Iris pigment epithelial cell (primary cell): Measurements from ENCODE around the gene C10orf105.

Experiments used
- DNase-seq: peaks from one replicate; pipeline ENCODE4 v3.0.0-alpha.2; 2011; ENCODE audit warnings: low read depth

The C10orf105 gene

DNA sequence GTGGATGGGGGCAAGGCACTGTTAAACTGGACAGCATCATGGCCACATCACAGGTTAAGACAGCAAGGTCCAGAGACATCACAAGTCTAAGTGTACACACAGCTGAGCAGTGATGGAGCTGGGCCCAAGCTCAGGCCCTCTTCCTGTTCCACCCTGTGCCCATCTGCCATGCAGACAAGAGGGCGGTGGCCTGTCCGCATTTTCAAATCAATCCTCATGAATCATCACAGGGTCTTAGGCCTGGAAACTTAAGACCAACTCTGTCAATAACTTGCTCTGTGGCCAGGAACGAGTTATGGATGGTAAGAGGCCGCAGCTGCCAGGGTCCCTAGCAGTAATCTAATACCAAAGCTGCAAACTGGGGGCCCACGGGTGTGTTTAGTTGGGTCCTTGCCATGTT, 3.2 kb downstream of the C10orf105 start:
- no peak for DNase-seq

DNA sequence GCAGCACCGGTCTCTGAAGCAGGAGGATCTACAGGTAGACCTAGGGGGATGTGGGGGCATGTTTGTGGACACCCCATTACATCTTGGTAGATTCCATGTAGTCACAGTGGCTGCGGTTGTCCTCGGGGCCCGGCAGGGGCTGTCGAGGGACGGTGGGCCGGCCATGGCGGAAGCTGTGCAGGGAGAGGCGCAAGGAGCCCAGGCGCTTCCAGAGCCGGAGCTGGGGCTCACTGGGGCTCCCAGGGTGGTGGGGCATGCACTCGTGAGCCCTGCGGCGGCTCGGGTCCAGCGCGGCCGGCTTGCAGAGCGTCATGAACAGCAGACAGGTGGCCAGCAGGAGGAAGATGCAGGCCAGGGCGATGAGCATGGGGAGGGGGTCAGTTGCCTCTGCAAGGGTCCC, 3.7 kb downstream of the C10orf105 start:
- no peak for DNase-seq

DNA sequence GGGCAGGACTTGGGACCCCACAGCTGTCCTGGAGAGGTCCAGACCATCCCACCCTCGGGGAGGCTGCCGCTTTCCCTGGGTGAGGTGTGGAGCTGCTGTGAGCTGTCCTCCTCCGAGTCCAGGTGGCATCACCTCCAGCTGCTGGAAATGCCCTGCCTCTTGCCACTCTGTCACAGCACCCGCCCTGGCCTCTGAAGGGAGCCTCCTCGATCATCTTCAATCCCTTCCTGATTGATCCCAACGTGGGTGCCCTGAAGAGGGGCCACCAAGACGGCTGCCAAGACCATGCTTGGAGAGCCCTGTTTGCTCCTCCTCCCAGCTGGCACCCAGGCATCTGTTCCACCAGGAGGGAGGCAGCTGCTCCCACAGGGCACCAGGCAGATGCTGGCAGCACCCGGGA, 4.6 kb downstream of the C10orf105 start:
- no peak for DNase-seq

DNA sequence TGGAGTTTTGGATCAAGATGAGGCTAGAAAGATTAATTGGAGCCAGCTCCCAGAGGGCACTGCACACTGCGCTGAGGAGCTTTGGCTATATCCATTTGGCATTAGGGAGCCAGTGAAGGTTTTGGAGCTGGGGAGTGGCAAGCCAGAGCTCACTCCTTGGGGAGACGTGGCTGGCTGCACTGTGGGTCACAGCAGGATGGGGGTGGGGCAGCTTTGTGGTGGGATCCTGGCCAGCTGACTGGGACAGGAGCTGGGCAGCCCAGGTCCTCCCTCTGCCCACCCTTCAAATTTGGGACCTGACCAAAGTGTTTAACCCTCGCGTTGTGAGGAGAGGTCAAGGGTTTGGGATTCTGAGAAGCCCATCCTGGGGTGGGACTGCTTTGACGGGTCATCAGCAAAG, 5.0 kb downstream of the C10orf105 start:
- DNase-seq = no peak

GRCh38 chr10:71714031-71714410, 5.6 kb downstream of the C10orf105 start:
- DNase-seq = no peak

DNA sequence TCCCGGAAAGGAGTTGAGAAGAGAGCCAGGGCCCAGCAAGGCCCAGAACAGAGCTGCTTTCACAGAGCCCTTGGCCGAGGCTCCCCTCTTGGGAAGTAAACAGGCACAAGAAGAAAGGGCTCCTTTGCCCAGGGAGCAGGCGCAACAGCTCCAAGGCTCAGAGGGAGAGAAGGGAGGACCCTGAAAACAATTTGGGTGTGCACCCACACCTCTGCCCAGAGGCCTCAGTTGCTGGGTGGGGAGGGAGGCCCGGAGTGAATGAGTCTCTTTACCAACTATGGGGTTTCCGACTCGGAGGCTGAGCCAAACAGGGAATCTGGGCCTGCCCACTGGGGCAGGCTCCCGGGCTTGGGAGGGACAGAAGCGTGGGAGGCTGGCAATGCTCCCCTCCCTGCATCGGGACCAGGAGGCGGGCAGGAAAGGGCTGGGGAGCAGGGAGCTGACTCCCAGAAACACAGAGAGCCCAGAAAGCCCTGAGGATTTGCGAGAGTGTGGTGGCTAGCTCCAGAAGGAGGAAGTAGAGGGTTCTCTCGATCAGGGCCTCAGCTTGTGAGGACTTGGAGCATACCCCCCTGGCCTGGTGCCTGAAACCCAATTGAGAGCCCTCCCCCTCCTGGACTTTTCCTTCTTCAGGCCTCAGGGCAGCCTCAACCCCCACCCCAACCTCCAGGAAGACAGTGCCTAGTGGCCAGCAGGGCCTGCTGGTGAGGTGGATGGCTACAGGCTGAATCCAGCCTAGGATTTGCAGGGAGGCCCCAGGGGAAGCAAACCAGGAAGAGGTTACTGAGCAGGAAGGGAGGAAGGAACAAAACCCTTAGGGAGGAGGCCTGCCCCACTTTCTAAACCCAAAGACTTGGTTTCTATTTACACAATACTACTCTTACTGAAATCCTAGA, 6.2 kb downstream of the C10orf105 start:
- peak; percentile 64 for DNase-seq

DNA sequence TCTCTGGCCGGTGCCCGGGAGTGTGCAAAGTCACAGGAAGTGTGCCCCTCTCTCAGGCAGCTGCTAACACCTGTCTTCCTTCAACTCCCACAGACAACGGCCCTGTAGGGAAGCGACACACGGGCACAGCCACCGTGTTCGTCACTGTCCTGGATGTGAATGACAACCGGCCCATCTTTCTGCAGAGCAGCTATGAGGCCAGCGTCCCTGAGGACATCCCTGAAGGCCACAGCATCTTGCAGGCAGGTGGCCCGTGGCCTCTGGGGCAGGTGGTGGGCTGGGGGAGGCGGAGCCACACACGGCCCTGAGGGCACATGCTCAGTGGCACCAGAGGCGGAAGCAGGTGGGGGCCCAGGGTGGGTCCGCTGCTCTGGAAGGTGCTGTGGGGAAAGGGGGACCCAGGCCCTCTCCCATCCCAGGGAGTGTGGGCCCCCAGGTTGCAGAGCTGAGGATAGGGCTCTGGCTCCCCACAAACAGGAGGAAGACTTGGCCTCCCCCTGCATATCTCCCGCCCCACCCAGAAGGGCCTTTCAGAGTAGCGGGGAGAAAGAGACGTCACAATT, 6.9 kb downstream of the C10orf105 start:
- no peak for DNase-seq

DNA sequence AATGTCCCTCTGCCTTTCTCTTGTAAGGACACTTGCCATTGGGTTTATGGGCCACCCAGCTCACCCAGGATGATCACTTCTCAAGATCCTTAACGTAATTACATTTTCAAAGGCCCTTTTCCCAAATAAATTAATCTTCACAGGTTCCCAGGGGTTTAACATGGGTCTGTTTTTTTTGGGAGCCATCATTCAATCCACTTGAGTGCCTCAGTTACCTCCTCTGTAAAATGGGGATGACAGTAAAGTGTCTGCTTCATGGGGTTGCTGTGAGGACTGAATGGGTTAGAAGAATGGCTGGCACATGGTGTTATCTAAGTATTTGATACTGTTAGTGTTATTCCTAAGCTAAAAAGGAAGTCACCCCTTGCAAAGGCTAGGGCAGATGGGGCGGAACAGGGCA, 7.4 kb downstream of the C10orf105 start:
- no peak for DNase-seq

DNA sequence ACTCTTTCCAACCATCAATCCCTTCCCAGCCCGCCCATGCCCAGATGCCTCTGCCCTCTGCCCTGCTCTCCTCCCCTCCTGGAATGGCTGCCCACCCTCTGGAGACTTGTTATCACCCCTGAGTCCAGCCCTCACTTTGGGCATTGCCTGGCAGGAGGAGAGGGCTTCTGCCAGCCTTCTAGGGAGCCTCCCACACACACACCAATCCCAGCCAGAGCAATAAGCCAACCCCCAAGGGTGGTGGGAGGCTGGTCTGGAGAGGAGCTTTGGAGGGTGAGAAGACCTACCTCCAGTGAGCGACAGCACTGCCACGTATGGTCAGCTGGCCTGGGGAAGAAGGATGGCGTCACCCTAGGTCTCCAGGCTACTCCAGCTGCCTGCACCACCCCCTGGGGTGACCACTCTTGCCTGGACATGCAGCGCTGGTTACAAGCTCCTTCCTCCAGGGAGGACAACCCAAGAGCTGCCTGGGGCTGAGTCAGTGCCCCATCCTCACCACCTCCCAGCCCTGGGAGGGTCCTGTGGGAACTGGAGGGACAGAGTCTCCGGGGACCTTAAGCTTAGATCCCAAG, 8.4 kb downstream of the C10orf105 start:
- no peak for DNase-seq

DNA sequence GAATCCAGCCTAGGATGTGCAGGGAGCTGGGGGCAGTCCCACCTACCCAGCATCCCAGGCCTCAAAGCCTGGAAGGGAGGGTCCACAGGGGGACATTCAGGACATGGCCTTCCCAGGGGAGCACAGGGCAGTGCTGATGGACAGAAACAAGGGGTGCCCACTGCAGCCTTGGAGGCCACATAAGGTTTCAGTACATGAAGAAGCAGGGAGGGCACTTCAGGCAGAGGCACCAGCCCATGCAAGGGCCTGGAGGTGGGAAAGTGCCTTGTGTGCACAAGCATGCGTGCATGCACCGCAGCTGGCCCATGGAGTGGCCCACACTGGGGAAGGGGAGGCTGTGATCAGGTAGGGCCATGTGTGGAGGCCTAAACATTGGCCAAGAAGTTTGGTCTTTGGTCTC, 9.1 kb downstream of the C10orf105 start:
- no peak for DNase-seq

- DNase-seq = no peak
Measured at GRCh38 chr10:71708897-71709882, 10.4 kb downstream of the C10orf105 start.

DNA sequence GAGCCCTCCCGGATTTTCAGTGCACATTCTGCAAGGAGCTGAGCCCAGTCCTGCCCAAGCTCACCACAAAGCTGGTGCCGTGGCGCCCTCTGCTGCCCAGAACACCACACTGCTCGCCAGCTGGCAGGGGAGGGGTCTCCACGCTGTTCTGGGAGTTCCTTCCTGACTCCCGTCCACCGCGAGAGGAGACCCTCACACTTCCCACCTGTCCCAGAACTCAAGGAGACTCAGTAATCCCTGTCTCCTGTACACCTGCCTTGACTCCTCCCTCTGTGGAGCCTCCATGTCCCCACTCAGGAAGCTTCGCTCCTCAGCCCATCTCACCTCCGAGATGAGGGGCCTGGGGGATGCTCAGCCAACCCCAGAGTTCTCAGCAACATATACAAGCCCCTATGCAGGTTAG, 11.3 kb downstream of the C10orf105 start:
- DNase-seq = peak; percentile 22

DNA sequence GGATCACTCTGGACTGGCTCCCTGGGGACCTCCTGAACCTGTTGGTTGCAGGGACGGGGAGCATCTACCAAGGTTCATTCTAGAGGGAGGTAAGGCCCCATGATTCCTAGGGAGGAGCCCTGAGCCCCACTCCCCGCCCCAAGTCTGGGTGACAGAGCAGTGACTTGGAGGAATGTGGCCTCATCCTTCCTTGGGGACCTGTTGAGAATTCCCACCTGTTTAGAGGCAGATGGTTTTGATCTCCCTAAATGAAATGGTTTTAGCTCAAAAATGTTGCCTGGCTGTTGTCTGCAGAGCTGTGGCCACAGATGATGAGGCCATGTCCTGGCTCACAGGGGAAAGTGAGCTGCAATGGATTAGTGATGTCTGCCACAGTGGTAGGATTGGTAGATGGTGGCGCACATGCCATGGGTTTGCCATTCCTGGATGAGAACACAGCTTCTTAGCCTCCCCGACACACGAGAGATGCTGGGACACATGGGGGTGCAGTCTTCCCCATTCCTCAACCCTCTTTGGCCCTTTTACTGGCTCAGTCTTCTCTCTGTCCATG, 12.3 kb downstream of the C10orf105 start:
- DNase-seq = no peak

DNA sequence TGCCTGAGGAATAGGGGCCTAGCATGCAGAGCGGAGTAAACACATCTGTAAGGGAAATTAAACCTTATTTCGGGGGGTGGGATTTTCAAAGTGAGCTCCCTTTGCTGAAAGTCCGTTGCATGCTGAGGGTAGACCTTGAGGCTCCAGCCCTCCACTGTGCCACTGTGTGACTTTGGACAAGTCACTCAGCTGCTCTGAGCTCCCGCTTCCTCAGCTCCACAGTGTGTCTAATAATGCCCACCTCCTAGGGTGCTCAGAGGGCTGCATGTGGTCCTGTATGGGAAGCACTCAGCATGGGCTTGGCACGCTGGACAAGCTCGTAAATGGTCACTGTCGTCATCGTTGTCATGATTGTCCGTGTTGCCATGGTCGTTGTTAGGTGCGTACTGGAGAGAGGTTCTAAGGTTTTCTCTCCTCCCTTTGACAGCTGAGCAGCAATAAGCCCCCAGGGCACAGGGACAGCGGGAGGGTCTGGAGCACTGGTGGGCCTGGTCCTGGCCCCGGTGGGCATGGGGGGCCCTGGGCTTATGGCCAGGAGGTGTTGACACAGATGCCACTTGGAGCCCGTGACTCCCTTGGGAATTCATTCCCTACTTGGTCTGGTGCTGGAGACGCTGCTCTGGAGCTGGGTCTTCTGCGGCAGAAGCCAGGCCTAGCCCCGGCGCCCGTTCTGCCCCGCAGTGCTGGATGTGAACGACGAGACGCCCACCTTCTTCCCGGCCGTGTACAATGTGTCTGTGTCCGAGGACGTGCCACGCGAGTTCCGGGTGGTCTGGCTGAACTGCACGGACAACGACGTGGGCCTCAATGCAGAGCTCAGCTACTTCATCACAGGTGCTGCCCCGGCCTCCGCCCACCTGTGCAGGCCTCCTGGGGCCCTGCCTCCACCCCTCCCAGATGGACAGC, 13.1 kb downstream of the C10orf105 start:
- DNase-seq = no peak

DNA sequence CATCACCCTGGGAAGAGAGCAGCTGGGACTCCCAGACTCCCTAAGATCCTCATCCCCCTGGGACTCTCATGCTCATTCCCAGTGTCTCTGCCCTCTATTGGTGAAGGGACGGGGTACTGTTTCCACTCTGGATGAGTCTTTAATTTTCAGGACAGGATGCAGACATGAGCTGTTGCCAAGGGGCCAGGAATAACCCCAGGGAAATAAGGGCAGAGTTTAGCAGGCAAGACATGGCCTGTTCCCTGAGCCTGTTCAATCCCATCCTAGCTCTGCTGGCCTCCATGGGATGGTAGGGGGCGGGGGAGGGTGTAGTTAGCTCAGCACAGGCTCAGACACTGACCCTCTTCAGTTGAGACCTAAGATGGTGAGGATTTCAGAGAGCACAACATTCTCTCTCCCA, 14.0 kb downstream of the C10orf105 start:
- DNase-seq = no peak

DNA sequence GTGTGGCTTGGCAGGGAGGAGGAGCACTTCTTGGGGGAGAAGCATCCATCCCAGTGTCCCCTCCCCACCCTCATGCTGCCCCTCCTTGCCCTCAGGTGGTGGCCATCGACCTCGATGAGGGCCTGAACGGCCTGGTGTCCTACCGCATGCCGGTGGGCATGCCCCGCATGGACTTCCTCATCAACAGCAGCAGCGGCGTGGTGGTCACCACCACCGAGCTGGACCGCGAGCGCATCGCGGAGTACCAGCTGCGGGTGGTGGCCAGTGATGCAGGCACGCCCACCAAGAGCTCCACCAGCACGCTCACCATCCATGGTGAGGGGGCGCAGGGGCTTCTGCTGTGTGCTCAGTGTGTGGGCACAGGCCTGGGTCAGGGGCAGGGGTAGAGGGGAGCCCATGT, 14.8 kb downstream of the C10orf105 start:
- DNase-seq = no peak

DNA sequence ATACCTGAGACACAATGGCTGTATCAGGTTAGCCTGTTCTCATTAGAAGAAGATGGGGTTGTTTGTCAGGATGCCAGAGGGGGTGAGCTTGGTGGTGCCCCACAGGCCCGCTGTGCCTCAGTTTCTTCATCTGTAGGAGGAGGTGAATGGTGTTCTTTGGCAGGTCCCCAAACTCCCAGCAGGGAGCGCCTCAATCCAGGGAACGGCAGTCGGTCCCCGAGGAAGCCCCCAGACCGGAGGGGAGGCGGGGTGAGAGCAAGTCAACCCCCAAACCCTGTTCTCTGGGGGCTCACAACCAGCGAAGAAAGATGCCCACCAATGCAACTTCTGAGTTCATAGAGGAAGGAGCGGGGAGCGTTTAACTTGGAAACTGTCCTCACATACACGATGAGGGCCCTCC, 16.0 kb downstream of the C10orf105 start:
- no peak for DNase-seq

DNA sequence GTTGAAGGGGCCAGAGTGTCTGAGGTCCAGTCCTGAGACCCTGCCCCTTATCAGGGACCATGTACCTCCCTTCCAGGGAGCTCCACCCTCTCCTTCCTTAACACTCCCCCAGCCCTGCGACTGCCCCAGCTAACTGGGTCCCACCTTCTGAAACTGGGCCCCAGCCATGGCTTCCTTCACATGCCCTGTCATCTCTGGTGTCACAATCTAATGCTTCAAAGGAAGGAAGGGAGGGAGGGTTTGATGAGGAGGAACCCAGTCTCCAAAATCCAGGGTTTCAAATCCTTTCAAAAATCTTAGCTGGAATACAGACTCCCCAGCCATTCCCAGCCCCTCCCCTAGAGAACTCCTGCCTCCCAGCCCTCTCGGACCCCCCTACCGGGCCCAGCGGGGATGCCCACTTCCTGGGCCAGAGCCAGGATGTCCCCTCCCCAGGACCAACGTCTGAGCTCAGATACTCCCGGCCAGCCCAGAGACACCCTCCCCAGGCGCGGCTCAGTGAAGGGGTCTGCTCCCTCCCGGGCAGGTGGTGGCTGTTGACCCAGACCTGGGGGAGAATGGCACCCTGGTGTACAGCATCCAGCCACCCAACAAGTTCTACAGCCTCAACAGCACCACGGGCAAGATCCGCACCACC, 18.0 kb downstream of the C10orf105 start:
- DNase-seq = no peak

DNA sequence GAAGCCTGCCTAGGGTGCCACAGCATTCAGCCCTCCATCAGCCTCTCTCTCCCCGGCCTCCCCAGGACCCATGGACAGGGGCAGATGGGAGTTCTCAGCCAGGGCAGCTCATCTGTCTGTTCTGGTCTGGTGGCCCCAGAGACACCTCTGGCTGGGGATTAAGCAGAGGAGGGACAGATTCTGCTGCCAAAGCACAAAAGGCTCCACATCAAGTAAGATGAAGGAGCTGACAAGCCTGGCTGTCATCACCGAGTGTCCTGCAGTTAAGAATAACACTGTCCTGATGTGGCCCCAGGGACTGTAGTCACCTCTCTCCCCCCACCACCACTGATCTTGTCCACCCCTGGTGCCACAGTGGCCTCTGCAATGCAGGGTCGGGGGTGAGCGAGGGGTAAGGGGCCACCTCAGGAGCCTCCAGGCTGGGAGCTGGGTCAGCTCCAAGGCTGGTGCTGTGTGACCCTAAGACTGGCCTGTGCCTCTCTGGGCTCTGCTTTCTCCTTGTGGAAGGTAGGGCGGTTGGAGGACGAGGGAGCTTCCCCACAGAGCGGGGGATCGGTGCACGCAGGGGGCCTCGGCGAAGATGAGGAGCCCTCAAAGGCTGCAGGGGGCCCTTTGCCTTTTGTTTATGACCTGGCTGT, 18.7 kb downstream of the C10orf105 start:
- DNase-seq = no peak

- DNase-seq = no peak
Measured at GRCh38 chr10:71698737-71699136, 20.8 kb downstream of the C10orf105 start.
